H1 (cell line): ENCODE data around the gene GINS2. TPM values are rescaled to one million over a fixed set of nuclear protein-coding genes. Genes with fewer than 3 reads are reported as not detected.

Experiments used
- CTBP2 ChIP-seq: IDR thresholded peaks from 2 replicates; pipeline ENCODE4 v1.7.0; 2011; ENCODE audit warnings: borderline replicate concordance, mild to moderate bottlenecking, moderate library complexity, mixed read lengths, low read length; ENCODE audit not compliant: insufficient read depth, insufficient read length
- GABPA ChIP-seq: IDR thresholded peaks from 2 replicates; pipeline ENCODE4 v1.6.1; 2011; ENCODE audit warnings: mild to moderate bottlenecking, low read length, moderate library complexity, borderline replicate concordance; ENCODE audit not compliant: insufficient read depth
- polyA plus RNA-seq, 7 experiments: library from polyadenylated mRNA; depleted of rRNA in 3 of 7; stranded (reverse) in 5 of 7; unstranded in 2 of 7; fragments of >200 nt in 5 of 7; fragments of 200-250 nt in 2 of 7; gene quantifications; 1 replicate in 5 of 7; 2 replicates in 1 of 7; 4 replicates in 1 of 7; pipeline versions ENCODE4 v1.2.1 to v1.2.3, GENCODE V29; 2011 to 2013; ENCODE audit warnings: missing spikeins in 2 of 7, mixed read lengths in 2 of 7
- total RNA-seq: library from RNA; stranded (reverse); fragmentation: NEBNext Ultra II Directional; extraction: Animal tissue kit (Norgen Biotek cat#: 25700); gene quantifications from 2 replicates; pipeline ENCODE4 v1.2.1, GENCODE V29; 2021

The GINS2 gene
- total and polyA plus RNA-seq, 2 of the 8 experiments (the other 6 are each of a cell fraction or from before 2014, with no cell fraction given): 29.4 to 59.1 TPM

- TF ChIP-seq CTBP2 (no peak), GABPA (no peak)
Observed at GRCh38 chr16:85680352-85680944, 8.3 kb downstream of the GINS2 start (continued).
